KMS-11 (cell line): ENCODE data around the gene LAMA2.

ENCODE experiments used
- H2AFZ ChIP-seq: fragments of 200-600 bp; sonication (generic); 2 replicates; pipeline ENCODE4 v1.6.1; 2016; ENCODE audit warnings: antibody characterized with exemption, mixed run types, low read depth
- H3K27ac ChIP-seq: fragments of 200-600 bp; sonication (generic); 2 replicates; pipeline ENCODE4 v1.6.1; 2016; ENCODE audit warnings: mild to moderate bottlenecking, mixed run types
- H3K27me3 ChIP-seq: fragments of 200-600 bp; sonication (generic); 2 replicates; pipeline ENCODE4 v1.6.1; 2017; ENCODE audit warnings: mild to moderate bottlenecking, low read depth, mixed run types, moderate library complexity; ENCODE audit not compliant: insufficient read depth
- H3K36me3 ChIP-seq: fragments of 200-600 bp; sonication (generic); 2 replicates; pipeline ENCODE4 v1.6.1; 2017; ENCODE audit warnings: mild to moderate bottlenecking, mixed run types; ENCODE audit not compliant: insufficient read depth
- H3K4me1 ChIP-seq: fragments of 200-600 bp; sonication (generic); 2 replicates; pipeline ENCODE4 v1.6.1; 2016; ENCODE audit warnings: mild to moderate bottlenecking, low read depth, mixed run types; ENCODE audit not compliant: poor library complexity, severe bottlenecking
- H3K4me2 ChIP-seq: fragments of 200-600 bp; sonication (generic); 2 replicates; pipeline ENCODE4 v1.7.0; 2016; ENCODE audit warnings: mild to moderate bottlenecking, mixed run types
- H3K4me3 ChIP-seq: fragments of 200-600 bp; sonication (generic); IDR thresholded peaks from 2 replicates; pipeline ENCODE4 v1.6.1; 2017; ENCODE audit warnings: low read depth, low read length, mixed read lengths; ENCODE audit not compliant: insufficient read depth
- H3K79me2 ChIP-seq: fragments of 200-600 bp; sonication (generic); 2 replicates; pipeline ENCODE4 v1.6.1; 2016; ENCODE audit warnings: low read depth, mixed run types; ENCODE audit not compliant: insufficient read depth
- H3K9ac ChIP-seq: fragments of 200-600 bp; sonication (generic); 2 replicates; pipeline ENCODE4 v1.6.1; 2016; ENCODE audit warnings: mild to moderate bottlenecking, mixed run types
- H4K20me1 ChIP-seq: fragments of 200-600 bp; sonication (generic); 2 replicates; pipeline ENCODE4 v1.6.1; 2016; ENCODE audit warnings: mild to moderate bottlenecking, mixed run types; ENCODE audit not compliant: insufficient read depth
- TF ChIP-seq, protein P1 (sequence below): fragments of 200-600 bp; sonication (generic); conservative IDR thresholded peaks from 2 replicates; pipeline ENCODE4 v1.6.1; 2017; ENCODE audit warnings: low read depth, mild to moderate bottlenecking, antibody characterized with exemption, low read length, moderate library complexity, mixed read lengths

The LAMA2 gene

DNA sequence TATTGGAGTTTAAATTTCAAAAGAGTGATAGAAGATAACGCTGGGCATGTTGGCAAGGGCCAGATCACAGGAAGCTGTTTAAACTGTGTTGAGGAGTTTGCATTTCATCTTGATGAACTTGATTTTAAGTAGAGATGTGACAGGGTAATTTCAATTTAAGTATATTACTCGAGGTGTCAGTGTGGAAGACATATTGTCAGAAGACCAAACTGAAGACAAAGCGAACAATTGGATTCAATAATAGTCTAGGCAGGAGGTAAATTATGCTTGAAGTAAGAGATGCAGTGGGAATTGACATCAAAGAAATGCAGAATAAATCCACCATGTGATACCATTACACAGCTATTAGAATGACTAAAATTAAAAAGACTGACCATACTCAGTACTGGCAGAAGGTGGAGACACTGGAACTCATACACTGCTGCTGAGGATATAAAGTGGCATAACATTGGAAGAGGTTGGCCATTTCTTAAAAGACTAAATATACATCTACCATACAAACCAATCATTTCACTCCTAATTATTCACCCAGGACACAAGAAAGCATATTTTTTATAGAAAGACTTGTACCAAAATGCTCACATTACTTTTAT, 586.2 kb downstream of the LAMA2 start:
- Histone ChIP-seq H3K27me3 (no peaks in the 10 kb centered on the region), H3K79me2 (no peaks in the 10 kb centered on the region), H3K4me2 (no peak overlapping the region), H4K20me1 (no peaks in the 10 kb centered on the region), H3K27ac (no peak overlapping the region), H3K4me1 (no peaks in the 10 kb centered on the region), H3K36me3 (no peaks in the 10 kb centered on the region), H2AFZ (no peak overlapping the region), H3K4me3 (no peak overlapping the region), H3K9ac (no peak overlapping the region)
- TF ChIP-seq, protein P1, sequence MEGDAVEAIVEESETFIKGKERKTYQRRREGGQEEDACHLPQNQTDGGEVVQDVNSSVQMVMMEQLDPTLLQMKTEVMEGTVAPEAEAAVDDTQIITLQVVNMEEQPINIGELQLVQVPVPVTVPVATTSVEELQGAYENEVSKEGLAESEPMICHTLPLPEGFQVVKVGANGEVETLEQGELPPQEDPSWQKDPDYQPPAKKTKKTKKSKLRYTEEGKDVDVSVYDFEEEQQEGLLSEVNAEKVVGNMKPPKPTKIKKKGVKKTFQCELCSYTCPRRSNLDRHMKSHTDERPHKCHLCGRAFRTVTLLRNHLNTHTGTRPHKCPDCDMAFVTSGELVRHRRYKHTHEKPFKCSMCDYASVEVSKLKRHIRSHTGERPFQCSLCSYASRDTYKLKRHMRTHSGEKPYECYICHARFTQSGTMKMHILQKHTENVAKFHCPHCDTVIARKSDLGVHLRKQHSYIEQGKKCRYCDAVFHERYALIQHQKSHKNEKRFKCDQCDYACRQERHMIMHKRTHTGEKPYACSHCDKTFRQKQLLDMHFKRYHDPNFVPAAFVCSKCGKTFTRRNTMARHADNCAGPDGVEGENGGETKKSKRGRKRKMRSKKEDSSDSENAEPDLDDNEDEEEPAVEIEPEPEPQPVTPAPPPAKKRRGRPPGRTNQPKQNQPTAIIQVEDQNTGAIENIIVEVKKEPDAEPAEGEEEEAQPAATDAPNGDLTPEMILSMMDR, result no peak

GRCh38 chr6:129472239-129472638, 589.3 kb downstream of the LAMA2 start:
- no peak overlapping the region for H3K9ac ChIP-seq
- H4K20me1 ChIP-seq, result no peaks in the 10 kb centered on the region
- H3K36me3 ChIP-seq, result no peaks in the 10 kb centered on the region
- no peak overlapping the region for H2AFZ ChIP-seq
- TF ChIP-seq, protein P1, result no peak
- H3K27ac ChIP-seq, result no peak overlapping the region
- H3K4me2 ChIP-seq, result no peak overlapping the region
- H3K4me1 ChIP-seq, result no peaks in the 10 kb centered on the region
- no peaks in the 10 kb centered on the region for H3K27me3 ChIP-seq
- no peak overlapping the region for H3K4me3 ChIP-seq
- H3K79me2 ChIP-seq, result no peaks in the 10 kb centered on the region

GRCh38 chr6:129473546-129473945, 590.6 kb downstream of the LAMA2 start:
- Histone ChIP-seq H3K9ac (no peak overlapping the region), H4K20me1 (no peaks in the 10 kb centered on the region), H3K27ac (no peak overlapping the region), H3K4me1 (no peaks in the 10 kb centered on the region), H3K36me3 (no peaks in the 10 kb centered on the region), H3K4me3 (no peak overlapping the region), H3K27me3 (no peaks in the 10 kb centered on the region), H2AFZ (no peak overlapping the region), H3K79me2 (no peaks in the 10 kb centered on the region), H3K4me2 (no peak overlapping the region)
- TF ChIP-seq, protein P1, result no peak

DNA sequence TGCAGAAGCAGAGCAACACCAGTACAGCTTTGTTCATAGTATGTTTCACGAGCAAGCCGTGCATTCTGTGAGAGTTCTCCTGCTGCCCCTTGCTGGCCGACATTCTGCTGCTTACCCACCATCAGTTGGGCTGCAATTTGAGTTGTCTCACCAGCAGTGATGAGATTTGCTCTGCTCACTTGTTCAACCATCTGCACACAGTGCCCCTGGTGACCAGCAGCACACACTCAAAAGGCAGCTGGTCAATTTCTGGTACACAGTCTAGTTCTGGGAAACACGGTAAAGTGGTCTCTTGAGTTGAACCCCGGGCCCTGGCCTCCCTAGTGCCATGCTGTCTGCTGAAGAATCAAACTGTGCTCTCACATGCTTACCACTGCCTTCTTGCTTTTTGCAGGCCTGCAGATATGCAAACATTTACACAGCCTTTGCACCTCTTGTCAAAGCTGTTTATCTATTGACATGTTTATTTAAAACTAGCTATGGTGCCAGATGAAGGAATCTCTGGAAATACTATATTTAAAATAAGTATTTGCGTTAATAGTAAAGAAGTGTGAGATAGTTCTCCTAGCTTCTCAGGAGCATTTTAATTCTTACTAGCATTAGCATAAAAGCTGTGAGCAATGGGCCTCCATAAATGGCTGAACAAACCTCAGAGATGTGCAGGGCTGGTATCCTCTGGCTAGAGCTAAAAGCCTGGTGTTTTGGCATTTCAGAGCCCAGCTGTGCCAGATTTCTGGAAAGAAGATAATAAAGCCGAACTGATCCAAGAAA, 592.7 kb downstream of the LAMA2 start:
- H3K9ac ChIP-seq, result no peak overlapping the region
- no peak overlapping the region for H3K4me2 ChIP-seq
- H3K4me1 ChIP-seq, result no peaks in the 10 kb centered on the region
- no peak overlapping the region for H2AFZ ChIP-seq
- no peak overlapping the region for H3K4me3 ChIP-seq
- no peaks in the 10 kb centered on the region for H4K20me1 ChIP-seq
- TF ChIP-seq, protein P1, result no peak
- H3K27me3 ChIP-seq, result no peaks in the 10 kb centered on the region
- H3K27ac ChIP-seq, result no peak overlapping the region
- no peaks in the 10 kb centered on the region for H3K36me3 ChIP-seq
- no peaks in the 10 kb centered on the region for H3K79me2 ChIP-seq
